Calu3 (cell line): ENCODE results near the gene VAC14. TPM values are rescaled to one million over a fixed set of nuclear protein-coding genes. Genes with fewer than 3 reads are reported as not detected.

ENCODE experiments used
- BruUV-seq: library from RNA; stranded (reverse); fragments of 400-500 nt; replicated peaks from 2 replicates; lab custom pipeline; 2021; lab: Mats Ljungman, UMichigan
- CTCF ChIA-PET: fragments of 300-600 bp; sonication (Branson Sonifier 250); formaldehyde crosslinking; loops from one replicate; lab custom pipeline; 2022; ENCODE audit warnings: antibody characterized with exemption; lab: Charles Lee
- DNase-seq: peaks from one replicate; pipeline ENCODE4 v3.0.0; 2022
- H3K27ac Mint-ChIP-seq: one replicate; pipeline ENCODE4 v1.8.0; 2022; ENCODE audit warnings: mixed read lengths; ENCODE audit not compliant: unreplicated experiment
- H3K27me3 Mint-ChIP-seq: one replicate; pipeline ENCODE4 v1.8.0; 2022; ENCODE audit warnings: mixed read lengths; ENCODE audit not compliant: unreplicated experiment
- H3K36me3 Mint-ChIP-seq: one replicate; pipeline ENCODE4 v1.8.0; 2022; ENCODE audit warnings: mild to moderate bottlenecking, moderate library complexity, mixed read lengths; ENCODE audit not compliant: insufficient read depth, unreplicated experiment
- H3K4me1 Mint-ChIP-seq: one replicate; pipeline ENCODE4 v1.8.0; 2022; ENCODE audit warnings: mild to moderate bottlenecking, low read depth, mixed read lengths; ENCODE audit not compliant: unreplicated experiment
- H3K4me3 Mint-ChIP-seq: one replicate; pipeline ENCODE4 v1.8.0; 2022; ENCODE audit warnings: mild to moderate bottlenecking, low read depth, moderate library complexity, mixed read lengths; ENCODE audit not compliant: unreplicated experiment
- H3K9me3 Mint-ChIP-seq: one replicate; pipeline ENCODE4 v1.8.0; 2022; ENCODE audit warnings: low read depth, mixed read lengths; ENCODE audit not compliant: unreplicated experiment
- intact Hi-C: fragments of 100-400 bp; cut with micrococcal nuclease; formaldehyde crosslinking; loops from one replicate; pipeline ENCODE4 v1.10.0; 2022; ENCODE audit not compliant: unreplicated experiment
- total RNA-seq: library from RNA; stranded (reverse); gene quantifications from 2 replicates; pipeline ENCODE4 v1.2.3, GENCODE V29; 2022
- TF ChIP-seq, protein P1 (sequence below): fragments of 200-600 bp; IDR thresholded peaks from one replicate; pipeline ENCODE4 v1.8.0; 2022; ENCODE audit warnings: antibody characterized with exemption; ENCODE audit not compliant: unreplicated experiment

The VAC14 gene
- total RNA-seq, 1 experiment from 2014 or later, result 63.8 TPM

DNA sequence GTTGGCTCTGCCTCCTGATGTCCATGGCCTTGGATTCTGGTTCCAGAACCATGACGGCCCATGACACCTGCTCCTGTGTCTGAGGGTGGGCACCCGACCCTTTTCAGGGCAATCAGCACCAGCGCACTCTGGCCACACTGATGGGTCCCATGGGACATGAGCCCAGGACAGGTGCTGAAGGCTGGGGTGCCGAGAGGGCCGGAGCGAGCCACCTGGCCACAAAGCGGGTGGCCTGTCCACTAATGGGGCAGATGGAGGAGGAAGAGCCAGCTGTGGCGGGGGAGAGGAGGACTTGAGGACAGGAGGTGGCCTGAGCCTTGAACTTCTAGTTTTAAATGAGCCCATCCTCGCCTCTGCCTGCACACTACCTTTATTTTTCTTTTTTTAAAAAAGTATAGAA, 83.9 kb downstream of the VAC14 start:
- no peak for DNase-seq
- Mint-ChIP-seq H3K36me3 (peaks cover 12% of the 10 kb centered on the region), H3K27ac (no peak overlapping the region), H3K9me3 (no peaks in the 10 kb centered on the region), H3K27me3 (no peaks in the 10 kb centered on the region), H3K4me3 (no peak overlapping the region), H3K4me1 (no peaks in the 10 kb centered on the region)
- TF ChIP-seq, protein P1, sequence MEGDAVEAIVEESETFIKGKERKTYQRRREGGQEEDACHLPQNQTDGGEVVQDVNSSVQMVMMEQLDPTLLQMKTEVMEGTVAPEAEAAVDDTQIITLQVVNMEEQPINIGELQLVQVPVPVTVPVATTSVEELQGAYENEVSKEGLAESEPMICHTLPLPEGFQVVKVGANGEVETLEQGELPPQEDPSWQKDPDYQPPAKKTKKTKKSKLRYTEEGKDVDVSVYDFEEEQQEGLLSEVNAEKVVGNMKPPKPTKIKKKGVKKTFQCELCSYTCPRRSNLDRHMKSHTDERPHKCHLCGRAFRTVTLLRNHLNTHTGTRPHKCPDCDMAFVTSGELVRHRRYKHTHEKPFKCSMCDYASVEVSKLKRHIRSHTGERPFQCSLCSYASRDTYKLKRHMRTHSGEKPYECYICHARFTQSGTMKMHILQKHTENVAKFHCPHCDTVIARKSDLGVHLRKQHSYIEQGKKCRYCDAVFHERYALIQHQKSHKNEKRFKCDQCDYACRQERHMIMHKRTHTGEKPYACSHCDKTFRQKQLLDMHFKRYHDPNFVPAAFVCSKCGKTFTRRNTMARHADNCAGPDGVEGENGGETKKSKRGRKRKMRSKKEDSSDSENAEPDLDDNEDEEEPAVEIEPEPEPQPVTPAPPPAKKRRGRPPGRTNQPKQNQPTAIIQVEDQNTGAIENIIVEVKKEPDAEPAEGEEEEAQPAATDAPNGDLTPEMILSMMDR, result no peak
- intact Hi-C loops, result no loop called here
- CTCF ChIA-PET, result no interaction called here
- BruUV-seq, result no TSS peak

DNA sequence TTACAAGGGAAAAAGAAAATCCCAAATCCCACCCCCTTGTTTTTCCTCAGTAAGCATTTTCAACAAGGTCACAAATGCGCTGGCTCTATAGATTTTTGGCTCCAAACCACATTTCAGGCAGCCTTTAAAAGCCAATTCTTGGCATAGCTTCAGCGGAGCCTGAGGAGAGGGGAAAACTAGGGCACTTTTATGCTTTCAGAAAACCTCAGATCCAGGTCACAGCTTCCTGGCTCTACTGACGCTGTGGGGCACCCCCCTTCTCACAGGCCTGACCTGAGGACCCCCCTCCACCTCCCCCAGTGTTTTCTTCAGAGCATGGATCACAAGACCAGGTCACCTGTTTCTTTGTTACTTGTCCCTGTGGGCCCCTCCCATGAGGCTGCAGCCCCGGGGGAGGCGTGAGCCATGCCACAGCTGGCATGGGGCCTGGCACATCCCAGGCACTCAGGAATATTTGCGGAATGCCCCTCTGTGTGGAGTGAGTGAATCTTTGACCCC, 85.0 kb downstream of the VAC14 start:
- no peak for DNase-seq
- intact Hi-C loops, result no loop called here
- Mint-ChIP-seq H3K4me3 (no peak overlapping the region), H3K4me1 (no peaks in the 10 kb centered on the region), H3K9me3 (no peaks in the 10 kb centered on the region), H3K27ac (no peak overlapping the region), H3K27me3 (no peaks in the 10 kb centered on the region), H3K36me3 (peaks cover 12% of the 10 kb centered on the region)
- TF ChIP-seq, protein P1, result no peak
- CTCF ChIA-PET, result no interaction called here
- BruUV-seq, result no TSS peak

GRCh38 chr16:70715055-70715858, 85.7 kb downstream of the VAC14 start:
- intact Hi-C loops, result no loop called here
- Mint-ChIP-seq H3K36me3 (peaks cover 12% of the 10 kb centered on the region), H3K4me3 (no peak overlapping the region), H3K27ac (no peak overlapping the region), H3K27me3 (no peaks in the 10 kb centered on the region), H3K9me3 (no peaks in the 10 kb centered on the region), H3K4me1 (no peaks in the 10 kb centered on the region)
- CTCF ChIA-PET, result no interaction called here
- BruUV-seq, result no TSS peak
- DNase-seq, result no peak
- TF ChIP-seq, protein P1, result no peak

GRCh38 chr16:70714581-70715054, 86.3 kb downstream of the VAC14 start:
- no peaks in the 10 kb centered on the region for H3K27me3 Mint-ChIP-seq
- H3K4me3 Mint-ChIP-seq, result no peak overlapping the region
- H3K27ac Mint-ChIP-seq, result no peak overlapping the region
- BruUV-seq, result no TSS peak
- no peaks in the 10 kb centered on the region for H3K4me1 Mint-ChIP-seq
- intact Hi-C loops, result no loop called here
- TF ChIP-seq, protein P1, result no peak
- peaks cover 12% of the 10 kb centered on the region for H3K36me3 Mint-ChIP-seq
- no peak for DNase-seq
- no peaks in the 10 kb centered on the region for H3K9me3 Mint-ChIP-seq
- CTCF ChIA-PET, result no interaction called here
